T follicular helper cell (primary cell): Measurements from ENCODE around the gene SHROOM3.

Experiments
- DNase-seq: peaks from one replicate; pipeline ENCODE4 v3.0.0-alpha.2; 2020; ENCODE audit warnings: low read depth

SHROOM3 gene

DNA sequence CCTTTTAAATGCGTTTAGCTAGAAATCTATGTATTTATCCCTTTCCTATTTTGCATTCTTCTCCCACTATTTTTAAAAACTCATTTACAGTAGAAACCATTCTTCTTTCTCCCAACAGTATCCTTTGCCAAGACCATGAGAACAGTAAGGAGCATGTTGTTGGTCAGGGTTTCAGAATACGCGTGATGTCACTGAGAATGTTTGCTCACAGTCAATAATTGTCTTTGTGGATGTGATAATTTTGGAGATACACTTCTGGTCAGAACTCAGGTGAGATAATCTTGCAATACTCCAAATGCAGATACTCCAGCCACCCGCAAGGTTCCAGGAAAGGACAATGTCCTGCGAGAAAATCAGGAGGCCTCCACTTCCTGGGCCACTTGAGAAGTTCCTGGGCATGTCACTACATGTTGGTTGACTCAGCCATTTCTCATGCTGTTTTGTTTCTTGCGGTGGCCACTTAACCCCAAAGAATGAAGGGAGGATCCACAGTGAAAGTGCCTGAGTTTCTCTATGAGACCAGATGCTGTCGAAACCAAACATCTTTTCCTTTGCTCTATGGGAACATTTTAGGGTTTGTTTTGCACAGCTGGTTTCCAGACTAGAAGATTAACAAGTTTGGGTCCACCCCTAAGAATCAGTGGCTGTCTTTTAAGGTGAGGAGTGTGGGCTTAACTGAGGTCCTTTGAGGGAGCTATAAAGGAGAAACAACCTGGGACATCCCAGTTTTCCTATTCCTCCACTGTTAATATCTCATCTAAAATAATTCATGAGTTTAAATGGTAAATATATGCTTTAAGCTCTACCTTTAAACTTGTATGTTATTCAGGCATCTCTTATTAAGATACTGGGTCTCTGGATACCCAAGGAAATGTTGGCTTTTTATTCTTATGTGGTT lies 346.9 kb downstream of the SHROOM3 start:
- no peak for DNase-seq

DNA sequence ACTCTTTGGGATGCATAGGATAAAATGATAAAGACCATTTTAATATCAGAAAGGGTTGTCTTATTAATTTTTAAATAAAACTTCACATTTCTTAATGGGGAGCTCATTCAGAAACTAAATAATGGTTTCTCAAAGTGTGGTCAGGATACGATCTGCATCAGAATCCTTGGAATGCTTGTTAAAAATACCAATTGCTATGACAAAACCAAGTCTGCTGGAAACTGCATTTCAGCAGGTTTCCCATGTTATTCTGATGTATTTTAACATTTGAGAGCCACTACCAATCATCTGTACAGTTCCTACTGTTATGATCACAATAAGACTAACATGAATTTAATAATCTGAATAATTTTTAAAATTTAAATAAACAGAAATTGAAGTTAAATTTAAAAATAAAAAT lies 347.8 kb downstream of the SHROOM3 start:
- DNase-seq, result no peak

DNA sequence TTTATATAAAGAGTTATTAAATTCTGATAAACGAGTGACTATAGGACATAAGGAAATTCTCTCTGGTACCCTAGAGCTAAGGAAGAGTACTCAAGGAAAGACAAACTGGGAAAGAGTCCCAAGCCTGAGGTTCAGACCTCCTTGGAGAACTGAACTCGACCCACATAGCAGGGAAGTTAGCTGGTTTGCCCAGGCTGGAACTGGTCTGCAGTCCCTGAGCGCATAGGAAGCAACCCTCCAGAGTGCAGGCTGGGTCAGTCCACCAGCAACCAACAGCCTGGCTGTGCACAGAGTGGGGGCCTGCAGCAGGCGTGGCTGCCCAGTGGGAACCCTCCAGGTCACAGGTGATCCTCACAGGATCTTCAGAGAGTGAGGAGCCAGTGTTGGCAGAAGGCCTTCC lies 348.8 kb downstream of the SHROOM3 start:
- no peak for DNase-seq

DNA sequence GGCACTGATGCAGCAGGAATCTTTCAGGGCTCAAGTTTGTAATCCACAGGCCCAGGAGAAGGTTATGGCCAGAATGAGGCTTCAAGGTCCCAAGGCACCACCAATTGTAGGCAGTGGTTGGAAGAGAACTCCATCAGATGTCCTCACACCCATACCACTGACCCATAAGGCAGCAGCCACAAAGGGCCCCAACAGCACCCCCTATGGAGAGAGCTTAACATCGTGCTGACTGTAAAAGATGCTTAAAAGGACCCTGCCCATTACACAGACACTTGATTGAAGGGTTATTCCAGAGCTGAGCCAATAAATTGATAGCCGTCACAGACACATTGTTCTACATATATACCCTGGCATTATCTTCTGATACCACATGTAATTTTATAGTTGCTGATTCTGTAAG lies 349.2 kb downstream of the SHROOM3 start:
- DNase-seq, result no peak

DNA sequence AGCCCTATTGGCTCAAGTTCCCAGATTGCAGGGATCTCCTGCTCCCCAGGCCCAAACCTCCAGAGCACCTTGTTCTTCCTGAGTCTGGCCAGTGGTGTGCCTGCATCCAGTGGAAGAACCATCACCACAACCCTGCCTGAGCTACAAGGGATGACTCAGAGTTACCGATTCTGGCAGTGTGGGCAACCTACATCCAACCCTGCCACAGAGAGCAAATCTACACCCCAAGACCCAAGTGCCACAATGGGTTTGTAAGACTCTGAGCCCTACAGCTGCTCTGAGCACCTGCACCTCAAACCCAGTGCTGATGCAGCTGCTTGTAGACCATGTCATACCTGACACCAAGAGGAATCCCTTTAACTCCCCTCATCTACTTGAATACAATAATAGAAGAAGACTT lies 352.9 kb downstream of the SHROOM3 start:
- no peak for DNase-seq

DNA sequence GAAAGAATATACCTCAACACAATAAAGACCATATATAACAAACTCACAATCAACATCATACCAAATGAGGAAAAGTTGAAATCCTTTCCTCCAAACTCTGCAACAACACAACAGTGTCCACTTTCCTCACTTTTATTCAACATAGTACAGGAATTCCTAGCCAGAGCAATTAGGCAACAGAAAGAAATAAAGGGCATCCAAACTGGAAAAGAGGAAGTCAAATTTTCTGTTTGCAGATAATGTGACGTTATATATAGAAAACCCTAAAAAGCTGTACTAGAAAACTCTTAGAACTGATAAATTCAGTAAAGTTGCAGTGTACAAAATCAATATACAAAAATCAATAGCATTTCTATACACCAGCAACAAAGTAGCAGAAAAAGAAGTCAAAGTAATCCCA lies 355.3 kb downstream of the SHROOM3 start:
- DNase-seq, result no peak

DNA sequence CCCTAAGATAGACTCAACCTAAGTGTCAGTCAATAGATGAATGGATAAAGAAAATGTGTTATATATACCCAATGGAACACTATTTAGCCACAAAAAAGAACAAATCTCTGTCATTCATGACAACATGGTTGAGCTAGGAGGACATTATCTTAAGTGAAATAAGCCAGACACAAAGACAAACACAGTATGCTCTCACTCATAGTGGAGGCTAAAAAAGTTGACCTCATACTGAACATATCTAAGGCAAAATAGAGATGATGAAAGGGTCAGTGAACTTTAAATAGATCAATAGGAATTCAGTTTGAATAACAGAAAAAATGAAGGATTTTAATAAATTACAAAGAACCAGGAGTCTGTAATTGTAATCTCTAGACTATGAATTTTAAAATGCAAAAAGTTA lies 356.4 kb downstream of the SHROOM3 start:
- no peak for DNase-seq

DNA sequence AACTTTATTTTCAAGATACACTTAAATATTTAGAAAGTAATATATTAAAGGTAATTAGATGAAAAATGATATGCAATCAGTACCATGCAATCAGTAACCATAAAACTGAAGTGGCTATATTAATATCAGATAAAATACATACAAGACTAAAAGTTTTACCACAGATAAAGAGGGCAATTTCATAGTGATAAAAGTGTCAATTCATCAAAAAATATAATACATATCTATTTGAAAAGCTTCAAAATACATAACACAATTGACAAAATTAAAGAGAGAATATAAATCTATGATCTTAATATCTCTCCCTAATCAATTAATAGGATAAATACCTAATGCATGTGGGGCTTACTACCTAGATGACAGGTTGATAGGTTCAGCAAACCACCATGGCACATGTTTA lies 357.4 kb downstream of the SHROOM3 start:
- no peak for DNase-seq

DNA sequence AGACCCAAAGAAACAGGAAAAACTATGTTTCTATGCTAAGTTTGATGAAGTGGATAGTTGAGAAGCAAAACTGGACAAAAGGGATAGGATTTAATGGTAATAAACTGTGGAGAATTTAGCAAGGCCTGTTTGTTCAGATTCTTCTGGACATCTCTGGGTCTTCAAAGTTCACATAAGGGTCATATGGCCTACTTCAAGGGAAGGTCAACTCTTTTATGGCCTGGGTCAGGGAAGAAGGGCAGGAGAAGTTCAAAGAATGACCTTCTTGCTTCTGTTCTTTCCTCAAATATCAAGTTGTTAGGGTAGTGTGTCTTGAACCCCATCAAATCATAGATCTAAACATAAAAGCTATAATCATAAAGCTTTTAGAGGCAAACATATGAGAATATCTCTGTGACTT lies 360.2 kb downstream of the SHROOM3 start:
- DNase-seq, result no peak

DNA sequence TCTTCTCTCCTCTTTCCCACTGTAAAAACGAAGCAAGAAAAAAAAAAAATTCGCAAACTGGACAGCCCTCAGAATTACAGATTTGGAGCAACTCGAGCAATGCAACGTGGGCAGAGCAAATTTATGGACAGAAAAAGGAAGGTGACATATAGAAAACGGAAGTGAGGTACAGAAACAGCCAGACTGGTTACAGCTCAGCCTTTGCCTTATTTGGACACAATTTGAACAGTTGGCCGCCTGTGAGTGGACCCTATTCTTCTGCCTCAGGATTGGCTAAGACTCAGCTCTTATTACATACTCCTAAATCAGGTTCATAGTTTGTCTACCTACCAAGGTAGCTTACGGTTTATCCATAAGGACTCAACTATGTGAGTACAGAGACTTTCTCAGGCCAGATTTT lies 364.1 kb downstream of the SHROOM3 start:
- DNase-seq, result no peak

DNA sequence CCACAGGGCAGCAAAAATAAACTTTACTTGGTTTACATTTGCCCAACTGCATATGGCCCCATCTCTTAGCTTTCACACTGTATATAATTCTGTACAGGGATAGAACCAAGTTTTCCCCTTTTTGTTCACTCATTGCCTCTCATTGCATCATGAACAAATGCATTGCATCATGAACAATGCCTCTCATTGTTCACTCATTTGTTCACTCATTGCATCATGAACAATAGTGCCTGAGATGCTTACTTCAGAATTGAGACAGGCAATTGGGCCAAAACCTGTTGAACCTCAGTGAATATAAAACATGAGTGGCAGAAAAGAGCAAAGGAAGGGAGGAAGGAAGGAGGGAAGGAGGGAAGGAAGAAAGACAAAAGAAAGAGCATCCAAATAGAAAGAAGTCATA lies 364.7 kb downstream of the SHROOM3 start:
- DNase-seq, result no peak

DNA sequence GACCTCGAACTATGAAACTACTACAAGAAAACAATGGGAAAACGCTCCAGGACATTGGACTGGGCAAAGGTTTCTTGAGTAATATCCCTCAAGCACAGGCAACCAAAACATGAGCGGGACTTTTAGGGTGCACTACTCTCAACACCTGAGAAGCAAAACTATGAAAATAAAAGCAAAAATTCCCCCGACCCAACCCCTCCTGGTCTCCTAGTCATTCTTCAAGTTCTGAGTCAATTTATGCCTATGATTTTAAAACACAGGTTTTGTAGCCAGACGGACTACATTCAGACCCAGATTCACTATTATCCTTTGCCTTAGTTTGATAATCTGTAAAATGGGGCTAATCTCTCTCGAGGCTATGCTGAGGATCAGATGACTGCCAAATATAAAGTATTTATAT lies 365.9 kb downstream of the SHROOM3 start:
- no peak for DNase-seq

DNA sequence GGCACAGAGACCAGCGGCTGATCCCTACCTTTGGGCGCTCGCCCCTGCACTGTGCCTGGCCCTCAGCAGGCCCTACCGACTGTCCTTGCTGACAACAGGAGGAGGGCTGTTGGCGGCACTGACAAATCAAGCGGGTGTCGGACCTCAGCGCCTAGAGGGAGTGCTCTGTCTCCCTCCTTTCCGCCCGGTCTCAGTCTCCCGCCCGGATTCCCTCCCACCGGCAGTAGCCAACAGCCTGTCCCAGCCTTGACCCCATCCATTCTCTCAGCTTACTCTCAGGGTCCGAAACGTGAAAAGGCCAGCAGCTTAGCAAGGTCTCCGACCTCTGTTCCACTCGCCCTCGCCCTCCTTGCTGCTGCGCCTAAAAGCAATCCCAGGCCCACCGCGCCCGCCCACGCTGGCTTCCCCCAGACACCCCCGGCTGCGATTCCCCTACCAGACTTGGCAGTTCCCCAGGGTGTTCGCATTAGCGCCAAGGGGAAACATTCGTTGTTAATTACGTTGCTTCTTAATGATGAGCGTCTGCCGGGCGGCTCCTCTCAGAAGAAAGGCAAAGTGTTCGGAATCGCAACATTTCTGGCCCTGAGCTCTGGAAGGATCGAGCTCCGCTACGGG lies 366.7 kb downstream of the SHROOM3 start:
- no peak for DNase-seq

DNA sequence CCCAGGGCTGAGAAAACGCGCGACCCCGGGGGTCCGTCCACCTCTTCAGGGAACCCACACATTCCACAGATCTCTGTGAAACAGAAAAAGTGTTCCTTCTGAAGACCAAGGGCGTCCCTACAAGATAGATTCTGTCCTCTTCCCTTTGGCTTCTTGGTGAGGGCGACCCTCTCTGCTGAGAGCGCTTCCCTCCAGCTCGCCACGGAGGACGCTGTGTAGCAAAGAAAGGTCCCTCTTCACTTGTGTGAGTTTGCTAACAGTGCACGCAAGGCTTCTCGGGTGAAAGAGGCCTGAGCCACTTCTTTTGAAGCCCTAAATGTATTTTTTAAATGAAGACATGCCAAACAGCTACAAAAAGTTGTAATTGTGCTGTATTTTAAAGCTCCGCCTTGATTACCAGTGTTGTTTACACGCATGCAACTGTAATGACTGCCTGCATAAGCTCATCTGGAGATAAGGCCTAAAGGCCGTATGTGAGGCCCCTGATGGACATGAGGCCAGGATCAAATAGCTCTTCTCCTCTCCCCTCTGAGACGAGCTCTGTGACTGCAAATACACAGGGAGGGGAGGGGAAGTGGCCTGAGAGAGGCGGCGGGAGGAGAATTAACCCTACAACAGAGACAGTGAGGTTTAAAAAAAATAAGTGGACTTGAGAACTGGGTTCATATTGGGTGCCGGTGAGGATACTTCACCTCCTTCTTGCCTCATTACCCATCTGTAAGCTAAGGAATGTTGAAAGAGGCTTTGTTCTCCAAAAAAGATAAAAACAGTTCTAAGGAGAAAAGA lies 367.4 kb downstream of the SHROOM3 start:
- no peak for DNase-seq

DNA sequence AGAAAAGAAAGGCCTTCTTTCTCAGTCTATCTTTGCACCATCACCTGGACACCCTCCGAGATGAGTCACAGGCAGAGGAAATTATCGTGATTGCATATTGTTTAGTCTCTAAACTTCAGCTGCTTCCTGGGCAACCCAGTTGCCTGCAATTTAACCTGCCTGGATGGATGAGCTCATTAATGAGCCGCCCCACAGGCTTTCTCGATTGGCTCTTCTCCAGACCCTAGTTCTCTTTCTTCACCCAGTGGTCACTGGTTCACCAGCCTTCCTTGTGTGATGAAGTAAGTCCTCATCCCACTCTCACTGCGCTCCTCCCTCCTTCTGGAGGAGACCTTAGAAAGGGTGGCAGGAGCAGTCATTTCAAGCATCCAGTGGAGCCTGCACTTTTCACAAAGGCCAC lies 368.5 kb downstream of the SHROOM3 start:
- no peak for DNase-seq

DNA sequence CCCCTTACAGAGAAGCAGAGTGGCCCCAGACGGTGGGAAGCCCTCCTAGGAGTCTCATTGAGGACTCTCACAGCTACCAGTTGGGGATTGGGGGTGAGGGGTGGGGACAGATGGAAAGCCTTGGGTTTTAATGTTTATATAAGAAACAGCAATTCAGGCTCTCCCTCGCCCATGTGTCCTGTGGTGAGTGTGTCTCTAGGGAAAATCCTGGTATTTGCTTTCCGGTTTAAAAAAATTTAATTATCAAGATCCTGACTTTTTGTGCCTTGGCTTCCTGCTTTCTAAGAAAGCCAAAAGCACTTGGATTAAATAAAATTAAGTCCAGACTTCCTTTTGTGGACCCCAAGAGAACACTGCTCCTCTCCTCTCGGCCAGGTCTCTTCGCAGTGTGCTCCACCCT lies 369.1 kb downstream of the SHROOM3 start:
- no peak for DNase-seq

DNA sequence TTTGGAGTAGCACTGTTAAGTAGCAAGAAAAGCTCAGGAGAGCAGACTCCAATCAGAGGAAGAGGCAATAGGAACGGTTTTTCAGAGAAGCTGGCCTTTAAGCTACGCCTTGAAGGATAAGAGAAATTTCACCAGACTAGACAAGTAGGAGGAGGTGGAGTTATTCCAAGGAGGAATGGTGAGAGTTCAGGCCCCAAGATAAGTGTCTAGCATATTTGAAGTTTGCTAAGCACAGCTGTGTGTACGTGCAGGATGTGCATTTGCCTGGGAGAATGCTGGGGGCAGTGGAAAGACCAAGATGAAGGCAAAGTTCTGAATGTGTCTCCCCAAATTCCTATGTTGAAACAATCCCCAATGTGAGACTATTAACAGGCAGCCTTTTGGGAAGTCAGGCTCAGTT lies 371.3 kb downstream of the SHROOM3 start:
- no peak for DNase-seq

DNA sequence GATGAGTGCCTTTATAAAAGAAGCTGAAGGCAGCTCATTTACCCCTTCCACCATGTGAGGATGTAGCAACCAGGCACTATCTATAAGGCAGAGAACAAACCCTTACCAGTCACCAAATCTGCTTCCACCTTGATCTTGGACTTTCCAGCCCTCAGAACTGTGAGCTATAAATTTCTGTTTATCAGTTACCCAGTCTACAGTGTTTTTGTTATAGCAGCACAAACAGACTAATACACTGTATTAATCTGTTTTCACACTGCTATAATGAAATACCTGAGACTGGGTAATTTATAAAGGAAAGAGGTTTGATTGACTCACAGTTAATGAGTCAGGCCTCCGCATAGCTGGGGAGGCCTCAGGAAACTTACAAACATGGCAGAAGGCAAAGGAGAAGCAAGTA lies 371.7 kb downstream of the SHROOM3 start:
- DNase-seq, result no peak

DNA sequence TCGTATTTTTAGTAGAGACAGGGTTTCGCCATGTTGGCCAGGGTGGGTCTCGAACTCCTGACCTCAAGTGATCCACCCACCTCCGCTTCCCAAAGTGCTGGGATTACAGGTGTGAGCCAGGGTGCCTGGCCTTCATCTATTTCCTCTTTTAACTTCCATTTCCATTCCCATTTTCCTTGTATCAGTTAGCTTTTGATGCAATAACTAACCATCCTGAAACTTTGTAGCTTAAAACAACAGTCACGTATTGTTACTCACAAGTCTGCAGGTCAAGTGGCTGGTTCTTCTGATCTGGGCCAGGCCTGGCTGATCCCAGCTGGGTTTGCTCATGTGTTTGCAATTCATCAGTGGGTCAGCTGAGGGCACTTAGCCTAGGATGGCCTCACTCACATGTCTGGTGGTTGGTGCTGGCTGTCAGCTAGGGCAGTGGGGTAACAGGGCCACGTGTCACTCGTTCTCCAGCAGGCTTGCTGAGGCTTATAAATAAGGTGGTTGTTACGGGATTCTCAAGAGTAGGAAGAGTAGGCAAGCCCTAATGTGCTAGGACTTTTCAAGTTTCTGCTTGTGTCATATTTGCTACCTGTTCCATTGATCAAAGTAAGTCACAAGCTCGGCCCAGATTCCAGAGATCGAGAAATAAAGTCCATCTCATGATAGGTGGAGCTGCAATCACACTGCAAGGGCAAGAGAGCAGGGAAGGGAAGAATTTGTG lies 374.7 kb downstream of the SHROOM3 start:
- DNase-seq, result no peak

DNA sequence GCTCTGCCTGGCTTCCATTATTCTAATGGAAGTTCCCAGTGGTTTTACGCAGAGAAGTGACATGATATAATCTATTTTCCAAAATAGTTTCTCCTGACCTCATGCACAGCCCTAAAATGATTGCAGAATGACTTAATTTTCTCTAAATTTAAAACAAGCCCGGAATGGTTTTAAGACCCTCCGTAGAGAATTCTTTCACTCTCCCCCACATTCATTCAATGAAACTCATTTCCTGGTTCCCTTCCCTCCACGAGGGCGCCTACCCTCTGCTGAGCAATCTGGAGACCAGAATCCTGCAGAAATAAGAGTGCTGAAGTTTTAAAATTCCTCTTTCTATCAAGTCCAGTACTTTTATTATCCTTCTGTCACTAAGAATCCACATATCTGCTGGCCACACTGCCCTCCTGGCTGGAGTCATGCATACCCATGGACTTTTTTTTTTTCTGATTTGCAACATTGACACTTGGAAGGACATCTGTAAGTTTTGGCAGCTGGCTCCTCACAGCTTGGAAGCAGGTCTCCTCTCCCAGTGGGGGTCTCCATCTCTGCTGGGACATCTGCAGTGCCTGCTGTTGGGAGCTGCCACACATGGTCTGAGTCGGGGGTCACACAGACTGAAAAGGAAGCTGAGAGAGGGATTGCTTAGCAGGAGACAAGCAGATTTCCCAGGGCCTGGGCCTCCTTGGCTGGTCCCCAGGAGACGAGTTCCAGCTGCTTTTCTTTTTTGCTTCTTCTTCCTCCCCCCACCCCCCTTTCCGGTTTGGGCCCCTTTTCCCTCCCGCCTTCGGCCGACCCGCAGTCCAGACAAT lies 376.8 kb downstream of the SHROOM3 start:
- DNase-seq, result no peak

DNA sequence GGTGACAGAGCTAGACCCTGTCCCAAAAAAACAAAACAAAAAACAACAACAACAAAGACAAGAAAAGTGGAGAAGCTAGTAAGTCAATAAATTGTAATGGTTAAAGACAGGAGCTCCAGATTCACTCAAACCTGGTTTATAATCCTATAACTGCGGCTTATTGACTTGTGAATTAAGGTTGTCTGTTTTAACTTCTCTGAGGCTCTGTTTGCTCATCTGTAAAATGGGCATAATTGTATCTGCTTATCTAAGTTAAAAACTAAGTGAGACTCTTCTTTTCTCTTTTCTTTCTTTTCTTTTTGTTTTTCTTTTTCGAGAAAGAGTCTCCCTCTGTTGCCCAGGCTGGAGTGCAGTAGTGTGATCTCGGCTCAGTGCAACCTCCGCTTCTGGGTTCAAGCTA lies 378.0 kb downstream of the SHROOM3 start:
- DNase-seq, result no peak
